Upper lobe of left lung (tissue), 6 donors: ENCODE data around the gene TNFAIP8L3. TPM values are rescaled to one million over a fixed set of nuclear protein-coding genes. Genes with fewer than 3 reads are reported as not detected.
A peak's percentile ranks its signal among the peaks of the same experiment; 100 is the strongest.

Experiments used
- ATAC-seq, 2 donors: fragments of 200-7000 bp; cut with Tn5 transposase; one replicate each; pipeline ENCODE4 v1.9.1; 2022; ENCODE audit warnings: mild to moderate bottlenecking in 2 of 2, moderate library complexity in 2 of 2; ENCODE audit not compliant: low FRiP score in 2 of 2
- DNase-seq, 2 donors: peaks; one replicate each; pipeline ENCODE4 v3.0.0-alpha.2; 2019 to 2020
- H3K27ac ChIP-seq, 4 donors: fragments of 200-600 bp; sonication (generic); one replicate each; pipeline ENCODE4 v1.5.1; 2016 to 2019
- H3K27me3 ChIP-seq, 4 donors: fragments of 200-600 bp; sonication (generic); one replicate each; pipeline ENCODE4 v1.5.1; 2017 to 2019
- H3K36me3 ChIP-seq, 4 donors: fragments of 200-600 bp; sonication (generic); one replicate each; pipeline ENCODE4 v1.5.1; 2016 to 2019
- H3K4me1 ChIP-seq, 4 donors: fragments of 200-600 bp; sonication (generic); one replicate each; pipeline ENCODE4 v1.5.1; 2018 to 2019
- H3K4me3 ChIP-seq, 4 donors: fragments of 200-600 bp; sonication (generic); one replicate each; pipeline ENCODE4 v1.5.1; 2017 to 2019; ENCODE audit warnings: mild to moderate bottlenecking in 2 of 4, moderate library complexity in 1 of 4
- H3K9me3 ChIP-seq, 4 donors: fragments of 200-600 bp; sonication (generic); one replicate each; pipeline ENCODE4 v1.5.1; 2018 to 2019
- CTCF ChIP-seq, 6 experiments: fragments of 450-650 bp in 4 of 6; fragments of 200-600 bp in 2 of 6; sonication (generic) in 2 of 6; IDR thresholded peaks; one replicate each; pipeline ENCODE4 v1.5.1; 2016 to 2019; ENCODE audit warnings: antibody characterized with exemption in 6 of 6
- EP300 ChIP-seq, 4 donors: sonication (generic); formaldehyde crosslinking; IDR thresholded peaks; one replicate each; pipeline ENCODE4 v1.5.1; 2017; ENCODE audit warnings: antibody characterized with exemption in 4 of 4, control low read depth in 2 of 4
- POLR2A ChIP-seq, 4 donors: fragments of 450-650 bp; IDR thresholded peaks; one replicate each; pipeline ENCODE4 v1.5.1; 2016 to 2017; ENCODE audit warnings: antibody characterized with exemption in 4 of 4, mild to moderate bottlenecking in 2 of 4
- POLR2AphosphoS5 ChIP-seq, 2 donors: sonication (generic); formaldehyde crosslinking; IDR thresholded peaks; one replicate each; pipeline ENCODE4 v1.5.1; 2017; ENCODE audit warnings: antibody characterized with exemption in 2 of 2
- WGBS, 2 donors: methylation state at CpG; one replicate each; pipeline ENCODE4 v1.1.5; 2017 to 2018; 5-methylcytosine and 5-hydroxymethylcytosine counted together
- total RNA-seq, 6 donors: library from RNA; depleted of rRNA in 4 of 6; stranded (reverse); fragments of >200 nt in 4 of 6; gene quantifications; one replicate each; pipeline versions ENCODE4 v1.1.0 to v1.2.1, GENCODE V29; 2016 to 2021
- donor health status: DM: no; HTN: no; CAD: no; lungs with moderate emphysema.
- donor health status: DM: no; HTN: yes; CAD: no; lungs with severe emphysema.

TNFAIP8L3 gene
- total RNA-seq, 6 donors from 2014 or later: 4.2 to 12.4 (median 7.1) TPM

GRCh38 chr15:51100785-51101489 lies 6.2 kb upstream of the TNFAIP8L3 start:
- no peak overlapping the region for H3K4me3 ChIP-seq
- ATAC-seq (no peak), DNase-seq (no peak)
- no peaks in the 10 kb centered on the region for H3K36me3 ChIP-seq
- H3K4me1 ChIP-seq: peaks cover 0 to 5% (median 1%) of the 10 kb centered on the region in 4 donors
- H3K9me3 ChIP-seq: no peaks in the 10 kb centered on the region
- WGBS, 2 donors: 74 to 89% methylated on average over 9 of the region's 9 CpGs
- no peaks in the 10 kb centered on the region for H3K27me3 ChIP-seq
- no peak overlapping the region for H3K27ac ChIP-seq
- TF ChIP-seq POLR2A (IDR thresholded peaks at IDR 0.05): no peak
- no peak for TF ChIP-seq POLR2AphosphoS5 (IDR thresholded peaks at IDR 0.05)
- TF ChIP-seq CTCF (IDR thresholded peaks at IDR 0.05): no peak
- no peak for TF ChIP-seq EP300 (IDR thresholded peaks at IDR 0.05)

- peaks cover 0 to 6% (median under 1%) of the 10 kb centered on the region in 4 donors for H3K27me3 ChIP-seq
These were observed 4.5 kb upstream of the TNFAIP8L3 start for GRCh38 chr15:51099185-51099584.

DNA sequence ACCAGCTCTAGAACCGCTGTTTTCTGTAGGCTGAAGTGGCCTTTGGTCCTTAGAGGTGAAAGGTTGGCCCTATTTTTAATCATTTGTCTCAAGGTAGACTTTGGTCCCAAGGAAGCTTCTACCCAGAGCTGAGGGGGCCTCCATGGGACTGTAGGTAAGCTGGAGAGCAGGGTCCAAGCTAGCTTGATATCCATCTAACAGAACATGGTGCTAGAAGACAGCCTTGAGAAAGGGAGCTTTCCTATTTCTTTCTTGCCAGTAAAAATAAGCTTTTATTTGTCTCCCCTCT lies 3.6 kb upstream of the TNFAIP8L3 start:
- H3K4me3 ChIP-seq: no peak overlapping the region
- H3K4me1 ChIP-seq: peaks cover 0 to 23% (median 16%) of the 10 kb centered on the region in 4 donors
- H3K9me3 ChIP-seq: no peaks in the 10 kb centered on the region
- no peak for DNase-seq
- no peak for ATAC-seq
- H3K27ac ChIP-seq: no peak overlapping the region
- 80 to 90% methylated on average over 1 of the region's 1 CpG for WGBS, 2 donors
- no peaks in the 10 kb centered on the region for H3K36me3 ChIP-seq
- H3K27me3 ChIP-seq: peaks cover 0 to 14% (median 5%) of the 10 kb centered on the region in 4 donors
- no peak for TF ChIP-seq POLR2AphosphoS5 (IDR thresholded peaks at IDR 0.05)
- no peak for TF ChIP-seq EP300 (IDR thresholded peaks at IDR 0.05)
- no peak for TF ChIP-seq POLR2A (IDR thresholded peaks at IDR 0.05)
- TF ChIP-seq CTCF (IDR thresholded peaks at IDR 0.05): no peak

More at GRCh38 chr15:51099185-51099584, 4.5 kb upstream of the TNFAIP8L3 start:
- no peaks in the 10 kb centered on the region for H3K36me3 ChIP-seq
- H3K27ac ChIP-seq: no peak overlapping the region
- H3K4me3 ChIP-seq: no peak overlapping the region
- DNase-seq (no peak), ATAC-seq (no peak)
- H3K4me1 ChIP-seq: peaks cover 0 to 14% (median 8%) of the 10 kb centered on the region in 4 donors
- TF ChIP-seq EP300 (IDR thresholded peaks at IDR 0.05) (no peak), CTCF (IDR thresholded peaks at IDR 0.05) (no peak), POLR2AphosphoS5 (IDR thresholded peaks at IDR 0.05) (no peak), POLR2A (IDR thresholded peaks at IDR 0.05) (no peak)
- no peaks in the 10 kb centered on the region for H3K9me3 ChIP-seq

GRCh38 chr15:51097553-51098330 lies 3.0 kb upstream of the TNFAIP8L3 start:
- H3K36me3 ChIP-seq: no peaks in the 10 kb centered on the region
- H3K9me3 ChIP-seq: no peaks in the 10 kb centered on the region
- TF ChIP-seq EP300 (IDR thresholded peaks at IDR 0.05): peak in 1 of 4 donors; percentile 9
- TF ChIP-seq POLR2A (IDR thresholded peaks at IDR 0.05): no peak
- no peak overlapping the region for H3K4me3 ChIP-seq
- H3K4me1 ChIP-seq: peaks cover 0 to 24% (median 17%) of the 10 kb centered on the region in 4 donors
- peaks cover 0 to 17% (median 6%) of the 10 kb centered on the region in 4 donors for H3K27me3 ChIP-seq
- no peak for DNase-seq
- H3K27ac ChIP-seq: no peak overlapping the region
- 46 to 64% methylated on average over 5 of the region's 5 CpGs for WGBS, 2 donors
- peak in 1 of 2 donors; percentile 64 for ATAC-seq

GRCh38 chr15:51096976-51097375 lies 2.3 kb upstream of the TNFAIP8L3 start:
- ATAC-seq (no peak), DNase-seq (no peak)
- peaks cover 0 to 17% (median 6%) of the 10 kb centered on the region in 4 donors for H3K27me3 ChIP-seq
- no peaks in the 10 kb centered on the region for H3K36me3 ChIP-seq
- no peak for TF ChIP-seq CTCF (IDR thresholded peaks at IDR 0.05)
- TF ChIP-seq EP300 (IDR thresholded peaks at IDR 0.05): no peak
- no peak for TF ChIP-seq POLR2AphosphoS5 (IDR thresholded peaks at IDR 0.05)
- no peak for TF ChIP-seq POLR2A (IDR thresholded peaks at IDR 0.05)
- H3K4me1 ChIP-seq: peaks cover 0 to 24% (median 17%) of the 10 kb centered on the region in 4 donors
- no peaks in the 10 kb centered on the region for H3K9me3 ChIP-seq
- WGBS, 2 donors: 56 to 62% methylated on average over 1 of the region's 1 CpG
- no peak overlapping the region for H3K4me3 ChIP-seq
- no peak overlapping the region for H3K27ac ChIP-seq
